ENCODE measurements around the gene CAST. TPM values are rescaled to one million over a fixed set of nuclear protein-coding genes. Genes with fewer than 3 reads are reported as not detected.
"Not testable (repeated sequence)": the region's sequence is repeated elsewhere in the genome, so short reads cannot be mapped to it uniquely, and the experiment has no call there.

Gene CAST
- total and polyA plus RNA-seq, 9 donors: 61.2 to 276 (median 173) TPM

DNA sequence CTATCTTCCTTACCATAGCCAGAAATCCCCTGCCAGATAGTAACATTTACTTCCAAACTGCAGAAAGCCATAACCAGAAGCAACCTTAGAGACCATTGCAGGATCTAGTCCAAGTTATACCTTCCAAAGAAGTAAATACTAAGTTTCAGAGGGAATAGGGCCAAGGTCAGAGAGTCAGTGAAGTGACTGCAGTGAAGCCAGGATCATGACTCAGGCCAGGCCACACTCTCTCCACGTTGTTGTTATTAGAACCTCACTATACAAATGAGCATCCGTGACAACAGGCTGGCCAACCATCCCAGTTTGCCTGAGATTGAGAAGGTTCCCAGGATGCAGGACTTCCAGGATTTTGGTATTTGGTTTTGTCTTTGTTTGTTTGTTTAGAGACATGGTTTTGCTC is 134.3 kb downstream of the CAST start:
- DNase-seq: no peak
- WGBS, 3 donors: 74 to 77% (median 76%) methylated on average over 2 of the region's 2 CpGs
- no peaks in the 10 kb centered on the region for H3K27me3 ChIP-seq
- TF ChIP-seq, protein P1, sequence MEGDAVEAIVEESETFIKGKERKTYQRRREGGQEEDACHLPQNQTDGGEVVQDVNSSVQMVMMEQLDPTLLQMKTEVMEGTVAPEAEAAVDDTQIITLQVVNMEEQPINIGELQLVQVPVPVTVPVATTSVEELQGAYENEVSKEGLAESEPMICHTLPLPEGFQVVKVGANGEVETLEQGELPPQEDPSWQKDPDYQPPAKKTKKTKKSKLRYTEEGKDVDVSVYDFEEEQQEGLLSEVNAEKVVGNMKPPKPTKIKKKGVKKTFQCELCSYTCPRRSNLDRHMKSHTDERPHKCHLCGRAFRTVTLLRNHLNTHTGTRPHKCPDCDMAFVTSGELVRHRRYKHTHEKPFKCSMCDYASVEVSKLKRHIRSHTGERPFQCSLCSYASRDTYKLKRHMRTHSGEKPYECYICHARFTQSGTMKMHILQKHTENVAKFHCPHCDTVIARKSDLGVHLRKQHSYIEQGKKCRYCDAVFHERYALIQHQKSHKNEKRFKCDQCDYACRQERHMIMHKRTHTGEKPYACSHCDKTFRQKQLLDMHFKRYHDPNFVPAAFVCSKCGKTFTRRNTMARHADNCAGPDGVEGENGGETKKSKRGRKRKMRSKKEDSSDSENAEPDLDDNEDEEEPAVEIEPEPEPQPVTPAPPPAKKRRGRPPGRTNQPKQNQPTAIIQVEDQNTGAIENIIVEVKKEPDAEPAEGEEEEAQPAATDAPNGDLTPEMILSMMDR (IDR thresholded peaks at IDR 0.05): no peak
- TF ChIP-seq POLR2A (IDR thresholded peaks at IDR 0.05) (no peak), EP300 (IDR thresholded peaks at IDR 0.05) (no peak)
- H3K27ac ChIP-seq: no peak overlapping the region
- H3K9me3 ChIP-seq: no peaks in the 10 kb centered on the region
- H3K36me3 ChIP-seq: no peaks in the 10 kb centered on the region
- H3K4me3 ChIP-seq: no peak overlapping the region
- intact Hi-C loops (cut with DNase I): no loop called here
- H3K4me1 ChIP-seq (ENCODE audit: insufficient read depth): no peaks in the 10 kb centered on the region

DNA sequence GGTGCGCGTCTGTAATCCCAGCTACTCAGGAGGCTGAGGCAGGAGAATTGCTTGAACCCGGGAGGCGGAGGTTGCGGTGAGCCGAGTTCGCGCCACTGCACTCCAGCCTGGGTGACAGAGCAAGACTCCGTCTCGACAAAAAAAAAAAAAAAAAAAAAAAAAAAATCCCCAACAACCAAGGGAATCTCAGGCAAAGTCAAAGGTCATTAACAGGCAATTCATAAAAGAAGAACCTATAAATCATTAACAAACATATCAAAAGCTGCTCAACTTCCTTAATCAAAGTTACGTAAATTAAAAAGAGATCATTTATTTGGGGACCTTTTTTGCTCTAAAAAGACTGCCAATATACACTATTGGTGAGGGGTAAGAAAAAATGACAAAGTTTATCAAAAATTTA is 139.5 kb downstream of the CAST start:
- H3K27ac ChIP-seq; H3K27me3 ChIP-seq; H3K36me3 ChIP-seq; H3K4me1 ChIP-seq (ENCODE audit: insufficient read depth); H3K9me3 ChIP-seq; intact Hi-C loops (cut with DNase I); H3K4me3 ChIP-seq; DNase-seq: not testable (repeated sequence)
- WGBS, 3 donors: 93 to 97% (median 96%) methylated on average over 11 of the region's 11 CpGs

DNA sequence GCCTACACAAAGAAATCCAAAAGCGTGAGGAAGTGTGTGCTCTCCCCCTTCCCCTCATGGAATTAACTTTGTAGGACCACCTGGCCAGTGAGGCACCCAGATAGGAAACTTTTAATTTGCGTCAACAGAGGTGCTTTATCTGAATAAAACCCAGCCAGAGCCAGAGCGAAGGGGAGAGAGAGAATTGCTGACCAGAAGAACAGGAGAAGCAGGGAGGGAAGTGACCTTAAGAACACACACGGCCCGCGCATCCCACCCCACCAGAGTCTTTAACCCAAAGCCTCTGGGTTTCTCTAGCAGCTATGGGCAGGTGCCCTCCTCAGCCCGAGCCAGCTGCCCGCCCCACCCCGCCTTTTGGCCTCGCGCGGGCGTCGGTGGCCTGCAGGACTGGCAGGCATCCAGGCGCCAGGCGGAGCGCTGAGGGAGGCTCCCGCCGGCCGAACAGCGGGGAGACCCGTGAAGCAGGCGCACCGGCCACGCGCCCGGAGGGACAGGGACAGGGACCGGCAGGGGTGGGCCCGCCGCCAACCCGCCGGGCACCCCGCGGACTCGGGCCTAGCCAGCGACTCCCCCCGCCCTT is 145.0 kb downstream of the CAST start:
- Histone ChIP-seq H3K36me3 (no peaks in the 10 kb centered on the region), H3K4me3 (peak overlapping the region; percentile 93), H3K27me3 (no peaks in the 10 kb centered on the region), H3K9me3 (no peaks in the 10 kb centered on the region), H3K27ac (peak overlapping the region; percentile 96 to 99), H3K4me1 (ENCODE audit: insufficient read depth) (no peaks in the 10 kb centered on the region)
- intact Hi-C loops (cut with DNase I): no loop called here
- TF ChIP-seq, protein P1 (IDR thresholded peaks at IDR 0.05): no peak
- no peak for TF ChIP-seq EP300 (IDR thresholded peaks at IDR 0.05)
- DNase-seq: peak; percentile 76 to 87 (median 86)
- 0 to 1% (median 1%) methylated on average over 35 to 37 of the region's 37 CpGs for WGBS, 3 donors

DNA sequence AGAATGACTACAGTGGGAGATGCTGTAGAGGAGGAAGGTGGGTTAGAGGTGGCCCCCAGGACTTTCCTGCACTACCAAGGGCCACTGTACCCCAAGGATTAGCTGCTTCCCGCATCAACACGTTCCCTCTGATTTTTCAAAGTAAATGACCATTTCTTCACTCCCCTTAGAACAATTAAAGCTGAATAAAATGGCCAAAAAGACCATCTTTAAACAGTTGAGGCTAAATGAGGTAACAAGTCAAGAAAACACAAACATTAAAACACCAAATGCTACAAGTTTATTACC is 146.3 kb downstream of the CAST start:
- TF ChIP-seq, protein P1 (IDR thresholded peaks at IDR 0.05): no peak
- TF ChIP-seq POLR2A (IDR thresholded peaks at IDR 0.05): no peak
- TF ChIP-seq EP300 (IDR thresholded peaks at IDR 0.05): no peak
- no peak for DNase-seq
- Histone ChIP-seq H3K9me3 (no peaks in the 10 kb centered on the region), H3K4me3 (peak overlapping the region; percentile 93), H3K27me3 (no peaks in the 10 kb centered on the region), H3K36me3 (no peaks in the 10 kb centered on the region), H3K4me1 (ENCODE audit: insufficient read depth) (no peaks in the 10 kb centered on the region), H3K27ac (peak overlapping the region; percentile 13 to 61)
- intact Hi-C loops (cut with DNase I): no loop called here
- WGBS, 3 donors: 5 to 15% (median 7%) methylated on average over 2 of the region's 2 CpGs

DNA sequence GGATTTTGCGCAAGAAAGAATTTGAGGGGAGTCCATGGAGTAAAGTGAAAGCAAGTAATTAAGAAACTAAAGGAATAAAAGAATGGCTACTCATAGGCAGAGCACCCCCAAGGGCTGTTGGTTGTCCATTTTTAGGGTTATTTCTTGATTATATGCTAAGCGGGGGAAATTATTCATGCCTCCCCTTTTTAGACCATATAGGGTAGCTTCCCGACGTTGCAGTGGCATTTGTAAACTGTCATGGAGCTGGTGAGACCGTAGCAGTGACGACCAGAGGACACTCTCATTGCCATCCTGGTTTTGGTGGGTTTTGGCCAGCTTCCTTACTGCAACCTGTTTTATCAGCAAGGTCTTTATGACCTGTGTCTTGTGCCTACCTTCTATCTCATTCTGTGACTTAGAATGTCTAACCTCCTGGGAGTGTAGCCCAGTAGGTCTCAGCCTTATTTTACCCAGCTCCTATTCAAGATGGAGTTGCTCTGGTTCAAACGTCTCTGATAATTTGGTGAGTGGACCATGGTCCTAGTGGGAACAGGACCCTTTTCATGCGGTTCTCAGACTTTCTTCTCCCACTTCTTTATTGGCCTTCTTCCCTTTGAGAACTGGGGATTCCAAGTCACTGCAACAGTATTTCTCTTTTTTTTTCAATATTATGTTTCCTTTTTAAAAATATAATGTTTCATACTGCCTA is 146.8 kb downstream of the CAST start:
- 83 to 87% (median 84%) methylated on average over 8 of the region's 8 CpGs for WGBS, 3 donors
- H3K27ac ChIP-seq: peak overlapping the region in 1 of 2 donors; percentile 61
- intact Hi-C loops (cut with DNase I): no loop called here

More for the DNA sequence above, 146.8 kb downstream of the CAST start:
- DNase-seq: no peak
- no peaks in the 10 kb centered on the region for H3K4me1 ChIP-seq (ENCODE audit: insufficient read depth)
- H3K27me3 ChIP-seq: no peaks in the 10 kb centered on the region
- TF ChIP-seq, protein P1 (IDR thresholded peaks at IDR 0.05): no peak
- no peak for TF ChIP-seq EP300 (IDR thresholded peaks at IDR 0.05)
- H3K9me3 ChIP-seq: no peaks in the 10 kb centered on the region
- no peak overlapping the region for H3K4me3 ChIP-seq
- no peaks in the 10 kb centered on the region for H3K36me3 ChIP-seq
